GM12865 (cell line): ENCODE results near the gene MUC4.

Source experiments
- DNase-seq: peaks from one replicate; pipeline ENCODE4 v3.0.0; 2010; ENCODE audit warnings: low read depth
- H3K4me3 ChIP-seq: 2 replicates; pipeline ENCODE4 v1.5.1; 2011; ENCODE audit warnings: mild to moderate bottlenecking, low read depth, low read length, control low read depth
- TF ChIP-seq, protein P1 (sequence below): IDR thresholded peaks from 2 replicates; pipeline ENCODE4 v1.5.1; 2011; ENCODE audit warnings: low read length, control low read depth, low read depth, inconsistent platforms; ENCODE audit not compliant: insufficient read depth; ENCODE audit errors: missing control alignments

MUC4 gene

DNA sequence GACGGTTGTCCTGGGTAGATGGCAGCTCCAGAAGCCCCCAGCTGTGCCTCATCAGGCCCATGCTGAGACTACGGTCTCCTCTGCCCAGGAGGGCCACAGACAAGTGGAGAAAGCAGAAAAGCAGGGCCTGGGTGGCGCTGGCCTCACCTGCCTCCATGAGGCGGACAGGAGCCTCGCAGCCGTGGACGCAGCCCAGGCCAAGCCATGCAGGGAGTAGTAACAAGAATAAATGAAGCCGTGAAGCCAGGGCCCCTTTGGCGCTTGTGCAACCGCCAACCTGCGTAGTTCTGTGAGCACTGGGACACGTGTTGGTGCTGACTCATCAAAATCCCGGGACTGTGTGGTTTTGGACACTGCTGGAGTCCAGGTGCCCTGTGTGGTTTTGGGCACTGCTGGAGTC, 12.3 kb upstream of the MUC4 start:
- H3K4me3 ChIP-seq: no peak overlapping the region
- TF ChIP-seq, protein P1, sequence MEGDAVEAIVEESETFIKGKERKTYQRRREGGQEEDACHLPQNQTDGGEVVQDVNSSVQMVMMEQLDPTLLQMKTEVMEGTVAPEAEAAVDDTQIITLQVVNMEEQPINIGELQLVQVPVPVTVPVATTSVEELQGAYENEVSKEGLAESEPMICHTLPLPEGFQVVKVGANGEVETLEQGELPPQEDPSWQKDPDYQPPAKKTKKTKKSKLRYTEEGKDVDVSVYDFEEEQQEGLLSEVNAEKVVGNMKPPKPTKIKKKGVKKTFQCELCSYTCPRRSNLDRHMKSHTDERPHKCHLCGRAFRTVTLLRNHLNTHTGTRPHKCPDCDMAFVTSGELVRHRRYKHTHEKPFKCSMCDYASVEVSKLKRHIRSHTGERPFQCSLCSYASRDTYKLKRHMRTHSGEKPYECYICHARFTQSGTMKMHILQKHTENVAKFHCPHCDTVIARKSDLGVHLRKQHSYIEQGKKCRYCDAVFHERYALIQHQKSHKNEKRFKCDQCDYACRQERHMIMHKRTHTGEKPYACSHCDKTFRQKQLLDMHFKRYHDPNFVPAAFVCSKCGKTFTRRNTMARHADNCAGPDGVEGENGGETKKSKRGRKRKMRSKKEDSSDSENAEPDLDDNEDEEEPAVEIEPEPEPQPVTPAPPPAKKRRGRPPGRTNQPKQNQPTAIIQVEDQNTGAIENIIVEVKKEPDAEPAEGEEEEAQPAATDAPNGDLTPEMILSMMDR: no peak
- DNase-seq: no peak

DNA sequence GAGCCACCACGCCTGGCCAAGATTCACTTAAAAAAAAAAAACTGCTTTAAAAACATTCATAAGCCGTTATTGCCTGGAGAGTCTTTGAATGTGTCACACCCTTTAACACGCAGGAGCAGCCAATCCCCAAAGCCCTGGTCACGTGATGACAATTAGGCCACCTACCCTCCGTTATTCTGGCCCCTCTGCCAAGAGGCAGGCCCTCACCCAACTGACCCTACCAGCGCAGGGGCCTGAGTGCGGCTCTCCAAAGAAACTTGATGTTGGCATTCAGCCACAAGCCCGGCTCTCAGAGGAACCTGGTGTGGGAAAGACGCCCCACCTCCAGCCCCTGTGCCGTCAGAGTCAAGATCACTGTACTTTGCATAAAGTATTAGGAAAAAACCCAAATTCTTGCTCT, 11.6 kb upstream of the MUC4 start:
- H3K4me3 ChIP-seq: no peak overlapping the region
- TF ChIP-seq, protein P1: no peak

DNA sequence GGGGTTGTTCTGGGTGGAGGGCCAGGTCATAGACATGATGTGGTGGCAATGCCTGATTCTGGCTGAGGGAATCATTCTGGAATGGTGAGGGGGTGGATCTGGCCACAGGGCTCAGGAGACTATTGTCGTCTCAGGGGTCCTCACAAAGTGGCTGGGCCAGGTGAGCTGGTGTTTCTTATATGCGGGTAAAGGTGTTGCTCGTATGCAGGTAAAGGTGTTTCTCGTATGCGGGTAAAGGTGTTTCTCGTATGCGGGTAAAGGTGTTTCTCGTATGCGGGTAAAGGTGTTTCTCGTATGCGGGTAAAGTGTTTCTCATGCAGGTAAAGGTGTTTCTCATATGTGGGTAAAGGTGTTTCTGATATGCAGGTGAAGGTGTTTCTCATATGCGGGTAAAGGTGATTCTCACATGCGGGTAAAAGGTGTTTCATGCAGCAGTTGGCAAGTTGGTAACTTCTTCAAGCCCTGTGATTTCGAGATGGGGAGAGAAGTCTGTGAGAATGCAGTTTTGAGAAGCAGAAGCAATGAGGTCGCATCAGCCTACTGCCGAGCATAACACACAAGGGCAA, 10.5 kb upstream of the MUC4 start:
- TF ChIP-seq, protein P1: no peak
- DNase-seq: no peak
- H3K4me3 ChIP-seq: no peak overlapping the region

More for the DNA sequence above, 11.6 kb upstream of the MUC4 start:
- no peak for DNase-seq

DNA sequence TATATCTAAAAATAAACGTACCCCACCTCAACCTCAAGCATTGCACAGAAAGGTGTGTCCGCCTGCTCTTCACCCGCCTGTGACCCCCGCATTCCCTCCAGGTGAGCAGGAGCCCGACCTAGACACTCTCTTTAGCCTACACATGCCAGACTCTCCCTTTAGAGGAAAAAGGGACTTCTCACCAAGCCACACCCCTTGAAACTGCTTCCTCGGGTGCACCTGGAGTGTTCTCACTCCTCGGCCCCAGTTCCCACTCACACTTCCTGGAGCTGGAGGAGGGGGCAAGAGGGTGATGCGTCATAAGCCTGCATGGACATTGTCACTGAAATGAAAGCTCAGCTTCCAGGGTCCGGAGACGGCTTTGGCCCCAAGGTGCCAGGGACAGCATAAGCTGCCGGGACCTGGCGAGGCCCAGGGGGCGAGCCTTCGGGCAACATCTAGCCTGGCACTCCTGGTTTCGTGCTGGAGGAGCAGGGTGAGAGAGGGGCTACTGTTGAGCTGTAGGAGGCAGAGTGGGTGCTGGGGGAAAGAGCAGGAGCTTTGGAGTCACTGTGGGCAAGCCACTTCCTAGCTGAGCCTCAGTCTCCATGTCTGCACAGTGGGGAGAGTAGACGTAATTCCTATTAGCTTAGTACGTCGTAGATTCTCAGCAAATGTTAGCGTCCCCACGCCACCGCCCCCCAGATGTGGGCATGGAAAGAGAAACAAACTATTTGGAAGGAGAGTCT, 9.8 kb upstream of the MUC4 start:
- TF ChIP-seq, protein P1: no peak
- DNase-seq: no peak
- H3K4me3 ChIP-seq: no peak overlapping the region

DNA sequence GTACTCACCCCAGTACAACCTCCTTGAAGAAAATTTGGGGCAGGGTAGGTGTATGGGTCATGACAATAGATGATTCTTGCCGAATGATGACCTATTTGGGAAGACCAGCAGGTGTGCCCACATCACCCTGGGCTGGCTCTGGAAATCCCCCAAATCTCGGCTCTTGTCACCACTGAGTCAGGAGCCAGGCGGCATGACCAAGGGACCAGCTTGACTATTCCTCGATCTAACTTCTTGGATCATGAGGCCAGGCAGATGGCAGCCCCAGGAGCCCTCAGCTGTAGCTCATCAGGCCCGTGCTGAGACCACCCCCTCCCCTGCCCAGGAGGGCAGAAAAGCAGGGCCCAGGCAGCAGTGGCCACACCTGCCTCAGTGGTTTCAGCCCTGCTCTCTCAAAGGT, 9.2 kb upstream of the MUC4 start:
- DNase-seq: no peak
- TF ChIP-seq, protein P1: no peak
- no peak overlapping the region for H3K4me3 ChIP-seq

DNA sequence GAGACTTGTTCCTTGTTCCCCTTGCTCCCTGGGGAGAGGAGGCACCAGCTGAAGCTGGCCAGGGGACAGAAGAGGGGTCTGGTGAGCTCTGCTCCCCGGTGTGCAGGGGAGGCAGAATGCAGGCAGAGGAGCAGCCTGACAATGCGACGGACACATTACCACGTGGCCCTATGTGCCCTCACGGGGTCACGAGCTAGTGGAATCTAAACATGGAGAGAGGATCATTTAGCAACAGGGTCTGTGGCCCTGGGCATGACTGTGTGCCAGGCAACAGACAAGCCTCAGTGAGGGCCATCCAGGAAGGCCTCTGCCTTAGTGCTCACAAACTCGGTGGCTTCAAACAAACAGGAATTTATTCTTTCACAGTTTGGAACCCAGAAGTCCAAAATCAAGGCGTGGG, 8.5 kb upstream of the MUC4 start:
- TF ChIP-seq, protein P1: no peak
- DNase-seq: no peak
- H3K4me3 ChIP-seq: no peak overlapping the region

DNA sequence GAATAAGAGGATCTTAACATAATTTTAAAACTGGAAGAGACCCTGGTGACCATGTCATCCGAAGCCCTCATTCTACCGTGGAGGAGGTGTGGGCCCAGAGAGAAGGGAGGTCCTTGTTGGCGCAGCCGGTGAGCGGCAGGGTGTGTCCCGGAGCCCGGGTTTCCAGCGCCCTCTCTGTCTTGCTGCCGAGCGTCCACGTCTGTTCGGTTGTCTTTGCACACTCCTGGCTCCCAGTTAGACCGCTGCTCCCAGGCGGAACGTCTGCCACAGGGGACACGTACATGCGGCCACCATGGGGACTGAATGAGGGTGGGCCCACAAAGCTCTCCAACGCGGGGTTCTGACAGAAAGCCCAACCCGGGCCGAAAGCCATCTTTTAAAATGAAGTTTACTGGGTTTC, 6.6 kb upstream of the MUC4 start:
- H3K4me3 ChIP-seq: no peak overlapping the region
- no peak for DNase-seq
- TF ChIP-seq, protein P1: no peak
